Activated naive CD8-positive, alpha-beta T cell treated with anti-CD3 and anti-CD28 coated beads, Interleukin-2, amount 50 U/mL, for 24 hours (primary cell): ENCODE results near the gene C8G.

Experiments used
- ATAC-seq: fragments of 150-1000 bp; cut with Tn5 transposase; one replicate; pipeline ENCODE4 v1.10.0; 2021
- DNase-seq: peaks from one replicate; pipeline ENCODE4 v3.0.0; 2021
- H3K27ac Mint-ChIP-seq: one replicate; pipeline ENCODE4 v1.8.0; 2021; ENCODE audit warnings: mild to moderate bottlenecking, mixed read lengths
- H3K27me3 Mint-ChIP-seq: one replicate; pipeline ENCODE4 v1.8.0; 2021; ENCODE audit warnings: mixed read lengths
- H3K36me3 Mint-ChIP-seq: one replicate; pipeline ENCODE4 v1.8.0; 2021; ENCODE audit warnings: low read depth, mixed read lengths
- H3K4me1 Mint-ChIP-seq: one replicate; pipeline ENCODE4 v1.8.0; 2021; ENCODE audit warnings: mixed read lengths
- H3K4me3 Mint-ChIP-seq: one replicate; pipeline ENCODE4 v1.8.0; 2021; ENCODE audit warnings: mild to moderate bottlenecking, moderate library complexity, mixed read lengths
- H3K9me3 Mint-ChIP-seq: one replicate; pipeline ENCODE4 v1.8.0; 2021; ENCODE audit warnings: mixed read lengths

Gene C8G

GRCh38 chr9:136951541-136952320 is 6.7 kb downstream of the C8G start, which contains the start of gene LCN12:
TSS of gene LCN12 (plus strand) at chr9:136952273. CDS start at chr9:136952328, 55 bp downstream.
- Mint-ChIP-seq H3K36me3 (peaks cover 2% of the 10 kb centered on the region), H3K27me3 (no peaks in the 10 kb centered on the region), H3K4me3 (no peak within 1 kb of the TSS), H3K27ac (no peak within 1 kb of the TSS), H3K9me3 (peaks cover 3% of the 10 kb centered on the region), H3K4me1 (peaks cover 8% of the 10 kb centered on the region)
- no peak for DNase-seq
- no peak for ATAC-seq

GRCh38 chr9:136952321-136952850 is 7.3 kb downstream of the C8G start:
- H3K4me3 Mint-ChIP-seq: no peak overlapping the region
- peaks cover 8% of the 10 kb centered on the region for H3K4me1 Mint-ChIP-seq
- ATAC-seq: no peak
- H3K36me3 Mint-ChIP-seq: peaks cover 2% of the 10 kb centered on the region
- H3K27me3 Mint-ChIP-seq: no peaks in the 10 kb centered on the region
- H3K9me3 Mint-ChIP-seq: peaks cover 4% of the 10 kb centered on the region
- DNase-seq: no peak
- no peak overlapping the region for H3K27ac Mint-ChIP-seq

GRCh38 chr9:136952876-136953770 is 8.1 kb downstream of the C8G start:
- H3K4me3 Mint-ChIP-seq: no peak overlapping the region
- H3K27ac Mint-ChIP-seq: no peak overlapping the region
- peaks cover 7% of the 10 kb centered on the region for H3K4me1 Mint-ChIP-seq

GRCh38 chr9:136953771-136954269 is 8.8 kb downstream of the C8G start:
- Mint-ChIP-seq H3K4me3 (no peak overlapping the region), H3K36me3 (peaks cover 2% of the 10 kb centered on the region), H3K4me1 (peaks cover 4% of the 10 kb centered on the region), H3K9me3 (peaks cover 4% of the 10 kb centered on the region), H3K27me3 (no peaks in the 10 kb centered on the region), H3K27ac (no peak overlapping the region)
- DNase-seq (no peak), ATAC-seq (no peak)

More at GRCh38 chr9:136952876-136953770, 8.1 kb downstream of the C8G start:
- DNase-seq (no peak), ATAC-seq (no peak)
- peaks cover 4% of the 10 kb centered on the region for H3K9me3 Mint-ChIP-seq
- H3K27me3 Mint-ChIP-seq: no peaks in the 10 kb centered on the region
- peaks cover 2% of the 10 kb centered on the region for H3K36me3 Mint-ChIP-seq

GRCh38 chr9:136954270-136955083 is 9.4 kb downstream of the C8G start:
- Mint-ChIP-seq H3K36me3 (peaks cover 2% of the 10 kb centered on the region), H3K27ac (no peak overlapping the region), H3K4me3 (no peak overlapping the region), H3K9me3 (peaks cover 4% of the 10 kb centered on the region), H3K4me1 (peaks cover 3% of the 10 kb centered on the region), H3K27me3 (no peaks in the 10 kb centered on the region)
- no peak for DNase-seq
- no peak for ATAC-seq

GRCh38 chr9:136955202-136955942 is 10.3 kb downstream of the C8G start:
- peaks cover 4% of the 10 kb centered on the region for H3K9me3 Mint-ChIP-seq
- H3K4me3 Mint-ChIP-seq: no peak overlapping the region
- no peaks in the 10 kb centered on the region for H3K27me3 Mint-ChIP-seq
- no peak for ATAC-seq
- peaks cover 2% of the 10 kb centered on the region for H3K36me3 Mint-ChIP-seq
- DNase-seq: no peak
- no peak overlapping the region for H3K27ac Mint-ChIP-seq
- peaks cover 5% of the 10 kb centered on the region for H3K4me1 Mint-ChIP-seq

- H3K4me1 Mint-ChIP-seq: peaks cover 5% of the 10 kb centered on the region
- H3K9me3 Mint-ChIP-seq: peaks cover 4% of the 10 kb centered on the region
- DNase-seq (no peak), ATAC-seq (no peak)
- peaks cover 2% of the 10 kb centered on the region for H3K36me3 Mint-ChIP-seq
- H3K4me3 Mint-ChIP-seq: no peak overlapping the region
- no peaks in the 10 kb centered on the region for H3K27me3 Mint-ChIP-seq
- no peak overlapping the region for H3K27ac Mint-ChIP-seq
Measured at GRCh38 chr9:136955943-136956335, 10.9 kb downstream of the C8G start.

GRCh38 chr9:136956604-136957003 is 11.6 kb downstream of the C8G start:
- ATAC-seq (no peak), DNase-seq (no peak)
- Mint-ChIP-seq H3K9me3 (peaks cover 4% of the 10 kb centered on the region), H3K27ac (no peak overlapping the region), H3K27me3 (no peaks in the 10 kb centered on the region), H3K4me3 (no peak overlapping the region), H3K36me3 (peaks cover 2% of the 10 kb centered on the region), H3K4me1 (peaks cover 7% of the 10 kb centered on the region)

GRCh38 chr9:136957461-136957860 is 12.4 kb downstream of the C8G start:
- Mint-ChIP-seq H3K4me3 (no peak overlapping the region), H3K4me1 (peaks cover 7% of the 10 kb centered on the region), H3K27me3 (no peaks in the 10 kb centered on the region), H3K9me3 (peaks cover 4% of the 10 kb centered on the region), H3K36me3 (peaks cover 2% of the 10 kb centered on the region), H3K27ac (no peak overlapping the region)
- no peak for ATAC-seq
- no peak for DNase-seq

GRCh38 chr9:136957901-136958300 is 12.9 kb downstream of the C8G start:
- ATAC-seq (no peak), DNase-seq (no peak)
- Mint-ChIP-seq H3K27me3 (no peaks in the 10 kb centered on the region), H3K4me3 (no peak overlapping the region), H3K27ac (no peak overlapping the region), H3K4me1 (peaks cover 9% of the 10 kb centered on the region), H3K9me3 (peaks cover 4% of the 10 kb centered on the region), H3K36me3 (peaks cover 2% of the 10 kb centered on the region)

- H3K4me3 Mint-ChIP-seq: no peak overlapping the region
- no peak overlapping the region for H3K27ac Mint-ChIP-seq
- peaks cover 4% of the 10 kb centered on the region for H3K9me3 Mint-ChIP-seq
- no peak for DNase-seq
- H3K36me3 Mint-ChIP-seq: peaks cover 2% of the 10 kb centered on the region
- no peaks in the 10 kb centered on the region for H3K27me3 Mint-ChIP-seq
- H3K4me1 Mint-ChIP-seq: peaks cover 13% of the 10 kb centered on the region
- ATAC-seq: no peak
Measured at GRCh38 chr9:136958473-136958872, 13.4 kb downstream of the C8G start.

- peaks cover 13% of the 10 kb centered on the region for H3K4me1 Mint-ChIP-seq
- ATAC-seq (no peak), DNase-seq (no peak)
- H3K4me3 Mint-ChIP-seq: no peak overlapping the region
- H3K27me3 Mint-ChIP-seq: no peaks in the 10 kb centered on the region
- H3K36me3 Mint-ChIP-seq: peaks cover 2% of the 10 kb centered on the region
- no peak overlapping the region for H3K27ac Mint-ChIP-seq
- peaks cover 4% of the 10 kb centered on the region for H3K9me3 Mint-ChIP-seq
Measured at GRCh38 chr9:136958898-136959850, 14.1 kb downstream of the C8G start.
